Osteocyte (in vitro differentiated cells): ENCODE data around the gene AFDN. TPM values are rescaled to one million over a fixed set of nuclear protein-coding genes. Genes with fewer than 3 reads are reported as not detected.

Experiments
- DNase-seq: peaks from one replicate; pipeline ENCODE4 v3.0.0; 2021; ENCODE audit warnings: mixed read lengths; ENCODE audit not compliant: unreplicated experiment; ENCODE audit errors: extremely low spot score
- H3K27ac Mint-ChIP-seq: one replicate; pipeline ENCODE4 v1.8.0; 2021; ENCODE audit warnings: mild to moderate bottlenecking, mixed read lengths; ENCODE audit not compliant: unreplicated experiment
- H3K27me3 Mint-ChIP-seq: one replicate; pipeline ENCODE4 v1.8.0; 2021; ENCODE audit warnings: mixed read lengths; ENCODE audit not compliant: unreplicated experiment
- H3K36me3 Mint-ChIP-seq: one replicate; pipeline ENCODE4 v1.8.0; 2021; ENCODE audit warnings: mixed read lengths; ENCODE audit not compliant: unreplicated experiment
- H3K4me1 Mint-ChIP-seq: one replicate; pipeline ENCODE4 v1.8.0; 2021; ENCODE audit warnings: mixed read lengths; ENCODE audit not compliant: unreplicated experiment
- H3K4me3 Mint-ChIP-seq: one replicate; pipeline ENCODE4 v1.8.0; 2021; ENCODE audit warnings: mild to moderate bottlenecking, moderate library complexity, mixed read lengths; ENCODE audit not compliant: unreplicated experiment
- H3K9me3 Mint-ChIP-seq: one replicate; pipeline ENCODE4 v1.8.0; 2021; ENCODE audit warnings: mixed read lengths; ENCODE audit not compliant: unreplicated experiment
- CTCF ChIP-seq: fragments of 200-600 bp; sonication (generic); IDR thresholded peaks from 2 replicates; pipeline ENCODE4 v1.5.0; 2021; ENCODE audit warnings: antibody characterized with exemption, mild to moderate bottlenecking, moderate library complexity
- total RNA-seq: library from RNA; stranded (reverse); gene quantifications from 2 replicates; pipeline ENCODE4 v1.2.1, GENCODE V29; 2021

The AFDN gene
- total RNA-seq, 1 donor from 2014 or later, result 67.3 TPM

GRCh38 chr6:167995731-167996151, 169.0 kb downstream of the AFDN start:
- no peaks in the 10 kb centered on the region for H3K9me3 Mint-ChIP-seq
- H3K4me3 Mint-ChIP-seq, result no peak overlapping the region
- no peak for TF ChIP-seq CTCF
- H3K27me3 Mint-ChIP-seq, result peaks cover 21% of the 10 kb centered on the region
- DNase-seq, result peak; percentile 79
- no peaks in the 10 kb centered on the region for H3K4me1 Mint-ChIP-seq
- H3K36me3 Mint-ChIP-seq, result no peaks in the 10 kb centered on the region
- no peak overlapping the region for H3K27ac Mint-ChIP-seq

- Mint-ChIP-seq H3K4me3 (no peak overlapping the region), H3K27me3 (peaks cover 21% of the 10 kb centered on the region), H3K4me1 (no peaks in the 10 kb centered on the region)
These were observed 169.9 kb downstream of the AFDN start for GRCh38 chr6:167996424-167997199.

GRCh38 chr6:167997642-167998041, 170.9 kb downstream of the AFDN start, which contains the start of gene KIF25:
KIF25 (plus strand) TSS chr6:167997671; CDS start chr6:168029586, 31,915 bp downstream.
- Mint-ChIP-seq H3K9me3 (no peaks in the 10 kb centered on the region), H3K27ac (no peak within 1 kb of the TSS), H3K36me3 (no peaks in the 10 kb centered on the region), H3K4me3 (no peak within 1 kb of the TSS), H3K4me1 (peaks cover 2% of the 10 kb centered on the region), H3K27me3 (peaks cover 21% of the 10 kb centered on the region)
- no peak for DNase-seq
- TF ChIP-seq CTCF, result no peak

More at GRCh38 chr6:167996424-167997199, 169.9 kb downstream of the AFDN start:
- Mint-ChIP-seq H3K9me3 (no peaks in the 10 kb centered on the region), H3K27ac (no peak overlapping the region), H3K36me3 (no peaks in the 10 kb centered on the region)
- TF ChIP-seq CTCF, result no peak
- peak; percentile 69 for DNase-seq

- no peak overlapping the region for H3K4me3 Mint-ChIP-seq
- H3K27ac Mint-ChIP-seq, result no peak overlapping the region
- H3K4me1 Mint-ChIP-seq, result peaks cover 2% of the 10 kb centered on the region
- peaks cover 21% of the 10 kb centered on the region for H3K27me3 Mint-ChIP-seq
- TF ChIP-seq CTCF, result no peak
- H3K9me3 Mint-ChIP-seq, result no peaks in the 10 kb centered on the region
- no peak for DNase-seq
- H3K36me3 Mint-ChIP-seq, result no peaks in the 10 kb centered on the region
These were observed 171.5 kb downstream of the AFDN start for GRCh38 chr6:167998215-167998614.

- Mint-ChIP-seq H3K36me3 (peaks cover 3% of the 10 kb centered on the region), H3K4me3 (no peak overlapping the region), H3K27ac (no peak overlapping the region), H3K27me3 (peaks cover 22% of the 10 kb centered on the region), H3K9me3 (no peaks in the 10 kb centered on the region), H3K4me1 (peaks cover 4% of the 10 kb centered on the region)
- peak; percentile 60 for DNase-seq
- TF ChIP-seq CTCF, result no peak
These were observed 173.7 kb downstream of the AFDN start for GRCh38 chr6:168000198-168001028.
